Activated naive CD4-positive, alpha-beta T cell treated with anti-CD3 and anti-CD28 coated beads, Interleukin-2, amount 50 U/mL, for 16 hours (primary cell): ENCODE data around the gene IGSF21.
"Not testable (repeated sequence)": the region's sequence is repeated elsewhere in the genome, so short reads cannot be mapped to it uniquely, and the experiment has no call there.

Experiments
- DNase-seq: peaks from one replicate; pipeline ENCODE4 v3.0.0-alpha.2; 2020

IGSF21 gene

DNA sequence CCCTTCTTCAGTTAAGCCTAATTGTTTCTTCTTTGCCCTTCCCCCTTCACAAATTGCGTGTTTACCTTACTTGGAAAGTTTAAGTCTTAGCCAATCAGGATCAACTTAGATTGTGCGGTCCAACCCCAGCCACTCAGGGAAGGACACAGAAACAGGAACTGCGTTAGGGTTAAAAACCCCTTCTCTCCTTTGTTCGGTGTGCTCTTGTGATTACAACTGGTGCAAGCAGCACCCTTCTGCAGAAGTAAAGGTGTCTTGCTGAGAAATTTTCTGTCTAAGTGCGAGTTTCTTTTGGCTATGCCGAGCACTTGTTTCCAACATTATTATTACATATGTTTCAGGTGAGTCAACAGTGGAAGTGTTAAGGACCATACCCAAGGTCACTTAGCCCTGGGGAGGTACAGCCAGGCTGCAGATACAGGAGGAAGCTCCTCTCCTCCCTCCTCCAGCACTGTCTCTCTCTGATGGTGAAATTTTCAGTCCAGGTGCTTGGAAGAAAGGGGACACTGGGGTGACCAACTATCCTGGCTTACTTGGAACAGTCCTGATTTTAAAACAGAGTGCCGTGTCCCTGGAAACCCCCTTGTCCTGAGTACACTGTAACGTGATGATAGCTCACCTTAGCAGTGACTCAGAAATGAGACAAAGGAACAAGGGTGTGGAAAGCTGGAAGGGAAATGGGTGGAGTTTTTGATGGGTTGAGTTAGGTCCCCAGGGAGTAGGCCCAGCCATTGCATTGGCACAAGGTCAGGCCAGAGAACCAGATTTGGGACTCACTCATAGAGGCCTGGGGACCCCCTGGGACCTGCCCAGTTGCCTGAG is 304.4 kb downstream of the IGSF21 start:
- DNase-seq = no peak

GRCh38 chr1:18412882-18413353 is 305.3 kb downstream of the IGSF21 start:
- no peak for DNase-seq

DNA sequence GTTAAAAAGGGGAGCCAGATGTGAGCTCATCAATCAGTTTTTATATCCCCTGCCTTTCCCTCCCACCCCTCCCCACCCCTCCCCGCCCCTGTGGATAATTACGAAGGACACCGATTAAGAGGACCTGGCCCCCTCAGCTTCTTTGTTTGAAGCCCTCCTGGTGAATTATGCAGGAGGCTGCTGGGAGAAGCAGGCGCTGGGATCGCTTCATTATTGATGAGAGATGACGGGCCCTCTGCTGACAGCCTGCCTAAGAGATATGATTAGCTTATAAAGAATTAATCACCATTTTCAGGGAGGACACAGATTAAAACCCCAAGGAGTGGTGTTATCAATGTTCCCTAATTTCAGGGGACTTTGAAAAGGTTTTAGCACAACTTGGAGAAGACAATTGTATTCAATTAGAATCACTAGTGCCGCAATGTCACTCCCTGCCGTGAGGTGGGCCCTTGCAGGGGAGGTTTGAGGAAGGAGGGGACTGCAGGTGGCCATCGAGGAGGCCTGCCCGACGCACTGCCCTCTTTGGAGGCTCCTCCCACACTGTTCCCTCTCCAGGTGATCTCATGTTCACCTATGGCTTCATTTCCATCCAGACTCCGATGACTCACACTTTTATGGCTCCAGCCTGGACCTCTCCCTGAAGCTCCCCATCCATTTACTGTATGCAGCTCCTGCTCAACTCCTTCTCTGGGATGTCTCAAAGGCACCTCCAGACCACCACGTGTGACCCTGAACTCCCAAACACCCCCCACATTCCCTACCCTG is 306.1 kb downstream of the IGSF21 start:
- no peak for DNase-seq

DNA sequence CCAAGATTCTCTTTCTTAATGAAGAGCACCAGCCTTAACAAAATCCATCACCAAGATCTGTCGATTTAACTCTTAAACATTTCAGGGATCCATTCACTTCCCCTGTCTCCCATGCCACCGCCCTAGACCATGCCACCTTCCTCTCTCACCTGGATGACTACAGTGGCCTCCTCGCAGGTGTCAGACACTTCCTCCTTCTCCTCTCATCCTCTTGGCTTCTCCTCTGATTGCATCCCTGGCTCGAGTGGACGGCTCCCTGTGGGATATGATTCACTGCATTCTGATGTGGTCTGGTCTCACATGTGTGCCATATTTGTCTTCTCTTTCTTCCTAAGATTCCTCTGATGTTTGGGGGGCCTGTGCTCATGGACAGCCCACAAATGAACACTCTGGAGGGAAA is 306.7 kb downstream of the IGSF21 start:
- no peak for DNase-seq

DNA sequence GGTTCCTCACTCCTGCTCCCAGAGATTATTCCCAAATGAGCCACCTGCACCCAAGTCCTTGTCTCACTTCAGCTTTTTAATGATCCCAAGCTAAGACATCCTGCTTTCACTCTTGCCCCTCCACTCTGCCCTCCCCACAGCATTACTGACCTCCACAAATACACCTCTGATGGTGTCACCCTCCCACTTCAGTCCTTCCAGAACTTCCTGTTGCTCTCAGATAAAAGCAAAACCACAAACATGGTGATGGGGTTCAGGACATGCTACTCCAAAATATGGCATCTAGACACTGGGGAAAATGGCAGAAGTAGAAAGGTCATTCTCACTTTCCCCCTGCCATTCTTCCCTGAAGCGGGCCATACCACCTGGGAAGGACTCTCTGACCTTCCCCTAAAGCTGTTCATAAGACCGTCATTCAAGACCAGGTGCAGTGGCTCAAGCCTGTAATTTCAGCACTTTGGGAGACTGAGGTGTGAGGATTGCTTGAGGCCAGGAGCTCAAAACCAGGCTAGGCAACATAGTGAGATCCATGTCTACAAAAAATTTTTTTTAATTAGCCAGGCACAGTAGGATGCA is 307.4 kb downstream of the IGSF21 start:
- DNase-seq = no peak

DNA sequence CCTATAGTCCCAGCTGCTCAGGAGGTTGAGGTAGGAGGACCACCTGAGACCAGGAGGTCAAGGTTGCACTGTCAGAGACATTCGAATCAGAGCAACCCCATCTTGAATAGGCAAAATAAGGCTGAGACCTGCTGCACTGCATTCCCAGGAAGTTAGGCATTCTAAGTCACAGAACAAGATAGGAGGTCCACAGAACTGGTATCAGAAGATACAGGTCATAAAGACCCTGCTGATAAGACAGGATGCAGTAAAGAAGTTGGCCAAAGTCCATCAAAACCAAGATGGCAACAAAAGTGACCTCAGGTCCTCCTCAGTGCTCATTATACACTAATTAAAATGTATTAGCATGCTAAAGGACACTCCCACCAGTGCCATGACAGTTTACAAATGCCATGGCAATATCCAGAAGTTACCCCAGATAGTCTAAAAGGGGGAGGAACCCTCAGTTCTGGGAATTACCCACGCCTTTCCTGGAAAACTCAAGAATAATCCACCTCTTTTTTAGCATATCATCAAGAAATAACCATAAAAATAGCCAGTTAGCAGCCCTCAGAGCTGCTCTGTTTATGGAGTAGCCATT is 307.9 kb downstream of the IGSF21 start:
- DNase-seq = no peak

GRCh38 chr1:18416126-18416525 is 308.5 kb downstream of the IGSF21 start:
- DNase-seq = not testable (repeated sequence)

DNA sequence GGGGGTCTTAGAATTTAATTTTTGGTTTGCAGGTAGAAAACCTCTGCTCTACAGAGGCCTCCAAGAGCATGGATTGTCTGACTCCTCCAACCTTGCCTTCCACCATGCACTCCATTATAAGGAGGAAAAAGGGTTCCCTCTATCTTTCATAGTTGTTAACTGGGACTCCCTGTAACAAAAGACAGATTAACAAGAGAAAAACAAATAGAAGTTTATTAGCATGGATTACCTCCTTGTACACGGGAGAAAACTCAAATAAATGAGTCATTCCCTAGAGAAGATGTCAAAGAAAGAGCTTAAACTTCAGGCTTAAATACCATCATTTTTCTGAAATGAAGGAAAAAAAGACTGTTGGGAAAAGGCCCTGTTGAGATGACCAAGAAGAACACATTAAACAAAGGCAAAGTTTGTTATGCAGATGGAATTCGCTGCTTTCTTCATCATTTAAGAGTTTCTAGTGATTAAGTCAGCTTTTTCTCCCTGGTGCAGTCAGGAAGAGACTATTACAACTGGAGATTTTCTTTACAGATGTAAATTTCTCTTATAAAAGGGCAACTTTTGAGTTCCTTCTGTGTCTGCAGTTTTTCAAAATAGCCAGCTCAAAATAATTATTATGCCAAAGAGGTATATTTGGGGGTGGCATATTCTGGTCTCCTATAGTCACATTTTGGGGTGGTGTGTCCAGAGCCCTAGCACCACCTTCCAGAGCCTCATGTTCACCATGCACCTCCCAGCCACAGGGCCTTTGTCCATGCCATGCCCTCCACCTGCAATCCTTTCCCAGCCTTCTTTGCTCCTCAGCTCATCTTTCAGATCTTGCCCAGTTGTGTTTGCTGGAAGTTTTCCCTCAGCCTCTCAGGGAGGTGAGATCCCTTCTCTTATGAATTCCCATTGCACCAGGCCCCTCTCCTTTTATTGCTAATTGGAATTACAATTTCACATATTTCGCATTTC is 310.0 kb downstream of the IGSF21 start:
- no peak for DNase-seq

GRCh38 chr1:18419113-18419844 is 311.7 kb downstream of the IGSF21 start:
- DNase-seq = no peak

DNA sequence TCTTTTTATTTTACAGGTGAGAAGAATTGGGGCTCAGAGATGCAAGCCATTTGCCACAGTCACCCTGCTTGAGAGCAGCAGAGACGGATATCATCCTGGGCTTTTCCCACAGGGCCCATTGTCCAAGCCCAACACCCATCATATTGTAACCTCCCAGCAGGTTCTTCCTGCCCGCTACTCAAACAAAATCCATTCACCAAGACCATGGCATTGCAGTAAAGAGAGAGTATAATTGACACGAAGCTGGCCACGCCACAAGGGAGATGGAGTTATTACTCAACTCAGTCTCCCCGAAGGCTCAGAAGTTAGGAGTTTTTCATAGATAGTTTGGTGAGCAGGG is 312.2 kb downstream of the IGSF21 start:
- DNase-seq = no peak

GRCh38 chr1:18422076-18422777 is 314.6 kb downstream of the IGSF21 start:
- DNase-seq = no peak

GRCh38 chr1:18422954-18423353 is 315.4 kb downstream of the IGSF21 start:
- no peak for DNase-seq

GRCh38 chr1:18426580-18426979 is 319.0 kb downstream of the IGSF21 start:
- DNase-seq = no peak
